Measurements from ENCODE around the gene LMBR1. TPM values are rescaled to one million over a fixed set of nuclear protein-coding genes. Genes with fewer than 3 reads are reported as not detected.
"Not testable (repeated sequence)": the region's sequence is repeated elsewhere in the genome, so short reads cannot be mapped to it uniquely, and the experiment has no call there.

The LMBR1 gene
- total RNA-seq, 6 experiments from 2014 or later, result 33.1 to 37.8 (median 36.1) TPM

DNA sequence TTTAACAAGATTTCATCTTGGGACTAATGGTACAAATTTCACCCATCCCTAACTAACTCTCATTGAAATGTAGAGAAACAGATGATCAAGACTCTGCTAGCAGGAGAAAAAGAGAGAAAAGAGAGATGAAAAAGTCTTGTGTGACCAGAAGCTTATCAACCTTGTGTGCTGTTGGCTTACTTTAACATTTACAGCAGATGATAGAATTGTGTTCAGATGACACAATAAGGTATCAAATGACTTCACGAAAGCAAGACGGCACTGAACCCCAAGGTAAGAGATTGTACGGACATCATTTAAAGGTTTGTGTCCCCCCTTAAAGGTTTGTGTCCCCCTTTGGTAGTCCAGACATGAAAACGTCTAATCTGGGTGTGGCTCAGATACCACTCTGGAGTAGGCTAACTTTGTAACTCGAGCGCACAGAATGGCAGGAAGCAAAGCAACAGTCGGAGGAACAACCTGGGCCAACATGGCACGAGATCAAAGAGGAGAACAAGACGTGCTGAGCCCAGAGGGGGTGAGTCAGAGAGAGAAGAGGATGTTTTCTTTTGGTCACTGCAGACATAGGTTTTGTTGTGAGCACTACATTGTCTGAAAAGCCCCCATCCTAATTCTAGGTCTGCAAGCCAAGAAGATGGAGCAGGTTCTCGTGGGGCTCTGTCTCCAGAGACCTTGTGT is 10.4 kb upstream of the LMBR1 start:
- Mint-ChIP-seq H3K4me1 (ENCODE audit: low read depth) (peaks cover 19% of the 10 kb centered on the region), H3K4me3 (no peak overlapping the region), H3K27me3 (ENCODE audit: insufficient read depth) (peaks cover 3% of the 10 kb centered on the region), H3K9me3 (no peaks in the 10 kb centered on the region), H3K27ac (no peak overlapping the region), H3K36me3 (ENCODE audit: low read depth) (no peaks in the 10 kb centered on the region)
- no peak for DNase-seq
- TF ChIP-seq, protein P1, sequence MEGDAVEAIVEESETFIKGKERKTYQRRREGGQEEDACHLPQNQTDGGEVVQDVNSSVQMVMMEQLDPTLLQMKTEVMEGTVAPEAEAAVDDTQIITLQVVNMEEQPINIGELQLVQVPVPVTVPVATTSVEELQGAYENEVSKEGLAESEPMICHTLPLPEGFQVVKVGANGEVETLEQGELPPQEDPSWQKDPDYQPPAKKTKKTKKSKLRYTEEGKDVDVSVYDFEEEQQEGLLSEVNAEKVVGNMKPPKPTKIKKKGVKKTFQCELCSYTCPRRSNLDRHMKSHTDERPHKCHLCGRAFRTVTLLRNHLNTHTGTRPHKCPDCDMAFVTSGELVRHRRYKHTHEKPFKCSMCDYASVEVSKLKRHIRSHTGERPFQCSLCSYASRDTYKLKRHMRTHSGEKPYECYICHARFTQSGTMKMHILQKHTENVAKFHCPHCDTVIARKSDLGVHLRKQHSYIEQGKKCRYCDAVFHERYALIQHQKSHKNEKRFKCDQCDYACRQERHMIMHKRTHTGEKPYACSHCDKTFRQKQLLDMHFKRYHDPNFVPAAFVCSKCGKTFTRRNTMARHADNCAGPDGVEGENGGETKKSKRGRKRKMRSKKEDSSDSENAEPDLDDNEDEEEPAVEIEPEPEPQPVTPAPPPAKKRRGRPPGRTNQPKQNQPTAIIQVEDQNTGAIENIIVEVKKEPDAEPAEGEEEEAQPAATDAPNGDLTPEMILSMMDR (IDR thresholded peaks at IDR 0.05), result no peak

DNA sequence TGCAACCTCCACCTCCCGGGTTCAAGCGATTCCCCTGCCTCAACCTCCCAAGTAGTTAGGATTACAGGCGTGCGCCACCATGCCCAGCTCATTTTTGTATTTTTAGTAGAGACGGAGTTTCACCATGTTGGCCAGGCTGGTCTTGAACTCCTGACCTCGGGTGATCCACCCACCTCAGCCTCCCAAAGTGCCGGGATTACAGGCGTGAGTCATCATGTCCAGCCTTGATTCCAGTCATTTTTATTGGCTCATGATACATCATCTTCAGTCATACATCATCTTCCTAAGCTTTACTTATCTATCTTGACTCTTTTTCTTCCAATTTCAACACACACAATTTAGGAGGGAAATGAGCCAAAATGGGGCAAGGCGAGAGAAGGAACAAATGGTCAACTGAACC is 7.1 kb upstream of the LMBR1 start:
- not testable (repeated sequence) for H3K36me3 Mint-ChIP-seq (ENCODE audit: low read depth); H3K9me3 Mint-ChIP-seq; H3K4me3 Mint-ChIP-seq; H3K27ac Mint-ChIP-seq; H3K27me3 Mint-ChIP-seq (ENCODE audit: insufficient read depth)
- DNase-seq, result peak; percentile 14
- peaks cover 21% of the 10 kb centered on the region for H3K4me1 Mint-ChIP-seq (ENCODE audit: low read depth)

DNA sequence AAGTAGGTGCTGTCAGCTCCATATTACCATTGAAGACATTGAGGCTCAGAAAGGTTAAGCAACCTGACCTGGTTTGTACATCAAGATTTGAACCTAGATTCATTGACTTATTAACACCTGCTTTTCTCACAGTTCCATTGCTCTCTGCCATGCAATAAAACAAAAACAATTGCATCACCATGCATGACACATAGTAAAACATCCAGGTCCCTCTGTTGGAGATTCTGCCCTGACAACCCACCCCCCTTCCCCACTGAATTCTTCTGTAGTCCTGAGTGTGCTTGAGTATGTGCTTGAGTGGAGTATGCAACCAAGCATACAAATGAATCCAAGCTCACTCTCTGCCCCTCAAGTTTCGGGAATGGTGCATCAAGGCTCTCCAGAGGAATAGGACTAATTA is 6.0 kb upstream of the LMBR1 start:
- Mint-ChIP-seq H3K9me3 (no peaks in the 10 kb centered on the region), H3K4me3 (no peak overlapping the region), H3K27me3 (ENCODE audit: insufficient read depth) (peaks cover 4% of the 10 kb centered on the region), H3K4me1 (ENCODE audit: low read depth) (peaks cover 26% of the 10 kb centered on the region), H3K36me3 (ENCODE audit: low read depth) (no peaks in the 10 kb centered on the region), H3K27ac (no peak overlapping the region)
- TF ChIP-seq, protein P1 (IDR thresholded peaks at IDR 0.05), result no peak
- no peak for DNase-seq

DNA sequence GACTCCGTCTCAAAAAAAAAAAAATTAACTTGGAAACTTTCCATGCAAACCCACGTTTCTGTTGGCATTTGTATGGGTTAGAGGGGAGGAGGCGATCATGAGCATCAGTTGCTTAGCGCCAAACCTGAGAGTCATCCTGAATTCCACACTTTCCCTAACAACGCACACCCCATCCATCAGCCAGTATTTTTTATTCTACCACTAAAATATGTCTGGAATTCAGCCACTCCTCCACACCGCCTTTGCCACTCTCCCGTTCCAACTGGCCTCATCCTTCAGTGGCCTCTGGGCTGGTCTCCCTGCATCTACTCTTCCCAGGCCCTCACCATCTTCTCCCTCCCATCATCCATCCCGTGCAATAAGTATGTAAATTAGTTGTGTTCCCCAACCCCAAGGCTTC is 4.7 kb upstream of the LMBR1 start:
- H3K36me3 Mint-ChIP-seq (ENCODE audit: low read depth), result no peaks in the 10 kb centered on the region
- peaks cover 4% of the 10 kb centered on the region for H3K27me3 Mint-ChIP-seq (ENCODE audit: insufficient read depth)
- peaks cover 19% of the 10 kb centered on the region for H3K4me1 Mint-ChIP-seq (ENCODE audit: low read depth)
- TF ChIP-seq, protein P1 (IDR thresholded peaks at IDR 0.05), result no peak
- H3K4me3 Mint-ChIP-seq, result no peak overlapping the region
- no peak overlapping the region for H3K27ac Mint-ChIP-seq
- no peaks in the 10 kb centered on the region for H3K9me3 Mint-ChIP-seq
- DNase-seq, result peak; percentile 46

DNA sequence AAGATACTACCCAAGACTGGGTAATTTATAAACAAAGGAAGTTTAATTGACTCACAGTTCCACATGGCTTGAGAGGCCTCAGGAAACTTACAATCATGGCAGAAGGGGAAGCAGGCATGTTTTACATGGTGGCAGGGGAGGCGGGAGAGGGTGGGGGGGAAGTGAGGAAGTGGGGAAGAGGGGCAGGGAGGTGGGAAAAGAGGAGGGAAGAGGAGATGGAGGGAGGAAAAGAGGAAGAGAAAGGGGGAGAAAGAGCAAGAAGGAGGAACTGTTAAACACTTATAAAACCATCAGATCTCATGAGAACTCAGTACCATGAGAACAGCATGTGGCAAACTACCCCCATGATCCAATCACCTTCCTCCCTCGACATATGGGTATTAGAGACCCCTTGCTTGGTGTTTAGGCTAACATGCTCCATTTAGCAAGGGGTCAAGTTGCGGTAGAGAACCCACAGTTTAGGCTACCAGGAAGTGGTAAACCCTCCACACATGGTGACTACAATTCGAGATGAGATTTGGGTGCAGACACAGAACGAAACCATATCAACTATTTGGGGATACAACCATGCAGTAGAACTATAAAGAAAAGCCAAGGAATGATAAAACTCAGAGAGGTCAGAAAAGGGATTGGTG is 3.5 kb upstream of the LMBR1 start:
- Mint-ChIP-seq H3K4me1 (ENCODE audit: low read depth) (peaks cover 26% of the 10 kb centered on the region), H3K9me3 (no peaks in the 10 kb centered on the region), H3K27ac (no peak overlapping the region), H3K27me3 (ENCODE audit: insufficient read depth) (peaks cover 4% of the 10 kb centered on the region), H3K36me3 (ENCODE audit: low read depth) (no peaks in the 10 kb centered on the region), H3K4me3 (no peak overlapping the region)
- DNase-seq, result no peak
- TF ChIP-seq, protein P1 (IDR thresholded peaks at IDR 0.05), result no peak

DNA sequence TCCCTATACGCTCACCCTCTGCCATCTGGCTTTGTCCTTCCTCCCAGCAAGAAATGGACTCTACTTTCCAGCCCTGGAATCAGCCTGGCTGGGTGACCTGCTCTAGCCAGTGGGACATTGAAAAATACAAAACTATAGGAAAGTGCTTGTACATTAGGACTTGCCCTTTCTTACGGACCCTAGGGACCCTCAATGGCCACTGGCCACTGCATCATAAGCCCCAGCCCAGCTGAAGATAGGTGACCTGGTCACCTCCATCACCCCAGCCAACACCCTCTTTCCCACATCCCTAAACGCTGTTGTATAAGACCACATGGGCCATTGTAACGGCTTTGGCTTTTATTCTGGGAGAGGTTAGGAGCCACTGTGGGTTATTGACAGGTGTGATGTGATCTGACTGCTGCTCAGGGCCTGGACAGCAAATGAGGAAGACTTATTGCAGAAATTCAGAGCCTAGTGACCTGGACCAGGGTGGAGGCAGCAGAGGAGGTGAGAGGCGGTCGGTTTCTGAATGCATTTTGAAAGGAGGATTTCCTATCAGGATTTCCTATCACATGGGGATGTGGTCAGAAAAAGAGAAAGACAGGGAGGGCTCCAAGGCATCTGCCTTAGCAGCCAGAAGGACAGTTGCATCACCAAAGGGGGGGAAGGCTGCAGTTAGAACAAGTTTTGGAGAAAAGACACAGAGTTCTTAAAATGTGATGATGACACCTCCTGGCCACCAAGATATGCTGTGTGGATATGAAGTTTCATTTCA is 2.2 kb upstream of the LMBR1 start:
- DNase-seq, result no peak
- Mint-ChIP-seq H3K4me1 (ENCODE audit: low read depth) (peaks cover 28% of the 10 kb centered on the region), H3K9me3 (no peaks in the 10 kb centered on the region), H3K36me3 (ENCODE audit: low read depth) (no peaks in the 10 kb centered on the region), H3K27me3 (ENCODE audit: insufficient read depth) (peaks cover 1% of the 10 kb centered on the region), H3K27ac (no peak overlapping the region), H3K4me3 (no peak overlapping the region)
- TF ChIP-seq, protein P1 (IDR thresholded peaks at IDR 0.05), result no peak
